Measurements from ENCODE around the gene HSPA6.
"Not testable (repeated sequence)": the region's sequence is repeated elsewhere in the genome, so short reads cannot be mapped to it uniquely, and the experiment has no call there.

Gene HSPA6

DNA sequence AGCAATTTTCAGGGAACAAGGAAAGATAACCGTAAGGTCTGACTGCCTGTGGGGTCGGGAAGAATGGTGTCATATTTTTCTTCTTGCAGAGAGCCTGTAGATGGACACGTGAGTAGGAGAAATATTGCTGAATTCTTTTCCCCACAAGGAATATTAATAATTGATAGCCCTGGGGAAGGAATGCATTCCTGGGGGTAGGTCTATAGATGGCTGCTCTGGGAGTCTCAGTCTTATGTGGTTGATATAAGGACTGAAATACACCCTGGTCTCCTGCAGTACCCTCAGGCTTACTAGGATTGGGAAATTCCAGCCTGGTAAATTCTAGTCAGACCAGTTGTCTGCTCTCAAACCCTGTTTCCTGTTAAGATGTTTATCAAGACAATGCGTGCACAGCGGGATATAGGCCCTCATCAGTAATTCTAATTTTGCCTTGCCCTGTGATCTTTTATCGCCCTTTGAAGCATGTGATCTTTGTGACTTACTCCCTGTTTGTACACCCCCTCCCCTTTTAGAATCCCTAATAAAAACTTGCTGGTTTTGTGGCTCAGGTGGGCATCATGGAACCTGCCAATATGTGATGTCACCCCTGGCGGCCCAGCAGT, 12.8 kb downstream of the HSPA6 start:
- not testable (repeated sequence) for DNase-seq

- DNase-seq = not testable (repeated sequence)
Measured at GRCh38 chr1:161538925-161539479, 14.7 kb downstream of the HSPA6 start.

- peak; percentile 69 for DNase-seq
Measured at GRCh38 chr1:161539731-161540569, 15.6 kb downstream of the HSPA6 start.

DNA sequence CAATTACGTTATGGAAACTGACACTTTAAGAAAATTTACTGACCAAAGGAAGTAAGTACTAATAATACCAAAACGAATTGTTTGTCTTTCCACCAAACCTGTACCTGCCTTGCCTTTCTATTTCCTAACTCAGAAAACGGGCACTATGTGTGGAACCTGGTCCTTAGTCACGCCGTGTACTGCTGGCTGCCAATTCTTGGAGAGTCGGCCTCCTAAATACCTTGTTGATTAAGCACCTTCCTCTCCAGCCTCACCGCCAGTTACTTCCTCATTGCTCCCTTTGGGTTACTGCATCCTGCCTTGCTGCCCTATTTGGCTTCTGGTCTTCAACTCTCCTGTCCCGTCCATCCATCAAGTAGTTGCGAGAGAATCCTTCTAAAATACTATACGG, 16.2 kb downstream of the HSPA6 start:
- not testable (repeated sequence) for DNase-seq

DNA sequence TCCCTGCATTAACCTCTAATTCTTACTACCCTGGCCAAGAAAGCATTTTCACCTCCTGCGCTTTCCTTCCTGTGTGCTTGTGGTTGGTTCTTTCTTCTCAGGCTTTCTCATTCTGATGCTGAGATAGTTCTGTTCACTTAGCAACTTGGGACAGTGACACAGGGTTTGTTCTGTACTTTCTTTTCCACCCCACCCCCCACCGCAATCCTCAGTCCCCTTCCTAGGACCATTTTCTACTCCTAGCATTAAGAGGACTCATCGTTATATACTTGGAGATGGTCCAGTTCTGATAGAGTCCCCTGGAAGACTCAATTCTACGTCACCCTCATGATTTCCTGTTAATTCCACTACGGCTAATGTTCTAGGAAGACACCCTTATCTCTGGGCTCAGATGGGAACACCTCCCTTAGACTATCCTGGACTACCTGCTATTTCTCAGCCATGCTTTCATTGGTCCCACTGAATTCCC, 17.8 kb downstream of the HSPA6 start:
- DNase-seq = not testable (repeated sequence)

DNA sequence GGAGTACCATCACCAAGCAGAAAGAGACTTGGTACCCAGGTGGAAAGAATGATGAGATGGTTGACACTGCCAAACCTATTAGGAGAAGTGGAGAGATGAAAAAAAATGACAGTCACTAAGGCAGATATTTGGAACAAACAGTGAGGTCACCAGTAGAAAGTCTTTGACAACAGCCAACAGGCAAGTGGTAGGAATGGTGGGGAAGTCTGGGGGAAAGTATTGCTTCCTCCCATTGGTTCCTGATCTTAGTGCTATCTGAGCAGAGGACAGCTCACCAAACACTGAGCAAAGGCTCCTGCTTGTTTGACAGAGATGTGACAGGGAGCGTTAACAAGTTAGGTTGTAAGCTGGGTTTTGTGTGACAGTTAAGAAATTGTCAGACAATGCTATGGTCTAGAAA, 18.8 kb downstream of the HSPA6 start:
- DNase-seq = not testable (repeated sequence)

DNA sequence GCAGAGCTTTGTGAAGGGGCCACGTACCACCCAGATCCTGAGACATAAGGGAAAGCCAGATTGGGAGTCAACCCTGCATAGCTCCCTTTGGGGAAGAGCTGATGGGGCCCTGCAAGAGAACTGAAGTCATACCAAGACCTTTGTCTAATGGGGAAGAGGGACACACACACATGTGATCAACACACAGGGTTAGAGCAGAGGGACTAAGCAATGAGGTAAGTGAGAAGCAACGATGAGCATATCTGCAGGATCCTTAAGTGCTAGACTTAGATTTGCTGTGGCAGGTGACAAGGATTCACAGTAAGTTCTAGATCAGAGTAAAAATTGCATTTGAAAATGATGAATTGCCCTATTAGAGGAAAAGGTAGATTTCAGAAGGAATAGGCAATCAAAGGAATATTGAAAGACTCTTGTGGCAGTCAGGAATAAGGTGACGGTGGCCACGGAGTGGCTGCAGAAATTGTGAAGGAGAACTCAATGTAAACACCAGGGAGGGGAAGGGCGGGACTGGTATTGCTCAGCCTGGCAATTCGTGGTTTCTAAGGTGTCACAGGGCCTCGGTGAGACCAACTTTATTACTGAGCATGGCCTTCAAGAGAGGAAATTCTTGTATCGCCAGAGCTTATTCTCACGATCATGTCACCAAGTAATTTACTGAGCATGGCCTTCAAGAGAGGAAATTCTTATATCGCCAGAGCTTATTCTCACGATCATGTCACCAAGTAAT, 20.8 kb downstream of the HSPA6 start:
- DNase-seq = not testable (repeated sequence)

- not testable (repeated sequence) for DNase-seq
Measured at GRCh38 chr1:161547995-161548741, 23.8 kb downstream of the HSPA6 start.

DNA sequence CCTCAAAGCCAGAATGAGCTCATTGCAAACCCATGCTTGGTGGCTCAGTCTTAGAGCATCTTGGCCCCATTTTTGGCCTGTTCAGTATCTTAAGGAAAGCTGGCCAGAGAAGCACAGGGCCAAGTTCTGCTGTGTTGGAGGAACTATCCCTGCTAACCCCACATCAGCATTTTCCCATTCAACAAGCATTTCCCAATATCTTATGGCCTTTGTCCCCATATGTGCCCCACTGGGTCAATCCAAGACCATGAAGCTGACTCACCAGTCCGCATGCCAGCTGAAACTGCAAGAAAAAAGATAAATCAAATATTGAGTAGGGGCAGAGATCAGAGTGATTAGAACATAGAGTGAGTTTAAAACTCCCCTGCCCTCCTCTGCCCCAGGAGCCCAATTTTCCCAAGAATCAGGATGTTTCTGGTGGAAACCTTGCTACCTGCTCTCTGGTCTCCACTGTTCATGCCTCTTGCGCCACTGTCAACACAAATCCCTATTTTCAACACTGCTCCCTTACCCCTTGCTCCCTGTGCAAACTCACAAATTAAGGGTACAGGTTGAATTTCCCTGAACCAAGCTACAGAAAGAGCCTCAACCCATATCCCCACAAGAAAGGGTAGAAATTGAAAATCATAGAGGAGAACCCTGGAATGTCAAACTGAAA, 24.5 kb downstream of the HSPA6 start:
- not testable (repeated sequence) for DNase-seq

DNA sequence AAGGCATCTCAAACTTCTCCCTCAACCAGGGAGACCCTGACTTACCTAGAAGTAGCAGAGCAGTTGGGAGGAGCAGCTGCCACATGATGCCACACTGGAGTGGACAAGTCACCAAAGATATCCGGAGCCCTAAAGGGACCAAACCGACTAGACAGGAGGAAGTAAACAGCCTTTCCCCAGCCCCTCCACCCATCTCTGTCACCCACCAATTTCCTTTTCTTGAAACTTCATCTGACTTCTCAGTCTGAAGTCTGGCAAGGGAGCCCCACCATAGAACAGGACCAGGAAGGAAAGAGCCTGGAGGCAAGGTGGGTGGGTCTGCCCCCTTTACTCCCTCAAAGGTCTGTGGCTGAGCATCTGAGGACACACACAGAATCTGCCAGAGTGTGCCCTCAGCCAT, 25.3 kb downstream of the HSPA6 start, which contains the start of gene FCGR3A:
Gene FCGR3A, minus strand, starts transcription at position 167 of the 400 bp plus-strand sequence. Its CDS starts 82 bp downstream, at position 85.
- no peak for DNase-seq

- not testable (repeated sequence) for DNase-seq
Measured at GRCh38 chr1:161550942-161551341, 26.6 kb downstream of the HSPA6 start.

DNA sequence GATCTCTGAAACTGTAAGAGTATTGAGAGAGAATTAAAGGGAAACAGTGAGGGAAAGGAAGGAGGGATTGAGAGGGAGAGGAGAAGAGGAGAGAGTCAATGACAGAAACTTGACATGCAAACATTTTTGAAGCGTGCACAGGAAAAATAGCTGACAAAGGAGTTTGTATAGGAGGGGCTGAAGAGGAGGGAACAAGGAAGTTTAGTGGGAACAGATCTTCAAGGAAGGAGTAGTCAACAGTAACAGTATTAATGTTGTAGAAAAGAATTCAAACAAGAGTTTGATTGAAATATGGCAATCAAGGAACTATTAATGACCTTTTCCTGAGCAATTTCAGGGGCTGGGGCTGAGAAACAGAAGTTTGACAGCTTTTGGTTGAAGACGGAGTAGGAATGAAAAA, 29.3 kb downstream of the HSPA6 start:
- not testable (repeated sequence) for DNase-seq

DNA sequence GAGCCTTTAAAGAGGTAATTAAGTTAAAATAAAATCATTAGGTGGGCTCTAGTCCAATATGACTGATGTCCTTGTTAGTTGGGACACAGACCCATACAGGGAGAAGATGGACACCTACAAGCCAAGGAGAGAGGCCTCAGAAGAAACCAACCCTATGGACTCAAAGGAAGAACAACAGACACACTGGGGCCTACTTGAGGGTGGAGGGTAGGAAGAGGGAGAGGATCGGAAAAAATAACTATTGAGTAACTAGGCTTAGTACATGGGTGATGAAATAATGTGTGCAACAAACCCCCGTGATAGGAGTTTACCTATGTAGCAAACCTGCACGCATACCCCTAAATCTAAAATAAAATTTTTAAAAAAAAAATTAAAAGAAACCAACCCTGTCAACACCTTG, 30.0 kb downstream of the HSPA6 start:
- DNase-seq = not testable (repeated sequence)

DNA sequence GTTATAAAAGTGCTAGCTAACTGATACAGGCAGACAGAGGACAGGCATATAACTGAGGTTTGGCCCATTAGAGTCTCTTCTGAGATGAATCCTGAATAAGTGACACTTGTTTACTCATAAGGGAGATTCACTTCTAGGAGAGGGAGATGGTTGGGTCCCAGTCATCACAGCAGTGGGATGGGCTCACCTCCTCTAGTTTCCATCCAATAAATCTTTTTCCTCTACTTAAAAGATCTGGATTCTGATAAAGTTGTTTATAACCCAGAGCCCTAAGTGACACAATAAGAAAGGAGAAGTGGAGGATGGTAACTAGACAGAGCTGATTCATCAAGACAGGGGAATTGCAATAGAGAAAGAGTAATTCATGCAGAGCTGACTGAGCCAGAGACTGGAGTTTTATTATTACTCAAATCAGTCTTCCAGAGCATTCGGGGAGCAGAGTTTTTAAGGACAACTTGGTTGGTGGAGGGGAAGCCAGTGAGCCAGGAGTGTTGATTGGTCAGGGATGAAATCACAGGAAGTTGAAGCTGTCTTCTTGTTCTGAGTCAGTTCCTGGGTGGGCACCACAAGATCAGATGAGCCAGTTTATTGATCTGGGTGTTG, 30.6 kb downstream of the HSPA6 start:
- not testable (repeated sequence) for DNase-seq

DNA sequence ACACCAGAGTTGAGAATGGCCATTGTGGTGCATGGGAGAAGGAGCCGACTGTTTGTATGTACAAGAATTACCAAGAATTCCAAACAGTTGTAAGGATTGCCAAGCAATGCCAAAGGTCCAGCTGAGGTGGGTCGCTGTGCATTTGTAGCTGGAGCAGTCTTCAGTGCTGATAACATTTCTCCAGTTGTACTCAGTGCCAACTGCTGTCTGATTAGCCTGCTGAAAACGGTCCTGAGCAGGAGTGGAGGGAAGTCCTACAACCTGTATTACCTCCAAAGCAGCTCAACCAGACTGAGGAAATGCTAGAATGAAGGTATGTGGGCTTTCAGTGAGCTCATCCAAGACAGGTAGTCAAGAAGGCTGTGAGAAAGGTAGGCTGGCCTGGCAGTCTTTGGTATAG, 31.8 kb downstream of the HSPA6 start:
- not testable (repeated sequence) for DNase-seq

- DNase-seq = not testable (repeated sequence)
Measured at GRCh38 chr1:161556990-161557389, 32.6 kb downstream of the HSPA6 start.

DNA sequence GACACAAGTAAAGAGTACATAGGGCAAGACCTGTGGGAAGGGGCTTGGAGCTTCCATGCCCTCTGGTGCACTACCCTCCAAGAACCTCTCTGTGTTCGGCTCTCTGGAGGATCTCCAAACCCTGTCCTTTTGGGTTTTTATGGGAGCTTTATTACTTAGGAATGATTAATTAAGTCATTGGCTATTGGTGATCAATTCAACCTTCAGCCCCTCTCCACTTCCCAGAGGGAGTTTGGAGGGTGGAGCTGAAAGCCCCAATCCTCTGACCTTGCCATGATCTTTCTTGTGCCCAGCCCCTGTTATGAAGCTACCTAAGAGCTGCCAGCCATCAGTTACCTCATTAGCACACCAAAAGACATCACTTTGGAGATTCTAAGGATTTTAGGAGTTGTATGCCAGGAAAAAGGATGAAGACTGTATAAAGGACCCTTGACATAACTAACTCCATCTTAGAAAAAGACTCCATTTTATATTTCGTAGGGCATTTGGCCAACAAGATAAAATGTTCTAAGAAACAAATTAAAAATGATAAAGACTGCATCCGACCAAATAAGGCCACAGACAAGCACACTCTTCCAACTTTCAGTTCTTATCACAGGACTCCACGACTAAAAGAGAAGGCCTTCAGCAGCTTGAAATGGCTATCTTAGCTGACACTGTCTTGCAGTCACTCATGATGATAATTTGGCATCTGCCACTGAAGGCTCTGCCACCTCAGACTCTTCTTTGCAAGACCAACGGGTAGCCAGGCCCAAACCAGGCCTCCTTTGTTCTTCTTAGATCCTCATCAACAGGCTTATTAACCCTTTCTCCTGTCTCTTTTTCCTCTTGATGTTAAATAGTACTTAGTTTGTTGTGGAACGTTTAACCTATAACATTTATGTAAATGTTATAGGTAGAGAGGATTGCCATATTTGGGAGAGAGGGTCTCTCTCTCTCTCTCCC, 33.4 kb downstream of the HSPA6 start:
- not testable (repeated sequence) for DNase-seq

DNA sequence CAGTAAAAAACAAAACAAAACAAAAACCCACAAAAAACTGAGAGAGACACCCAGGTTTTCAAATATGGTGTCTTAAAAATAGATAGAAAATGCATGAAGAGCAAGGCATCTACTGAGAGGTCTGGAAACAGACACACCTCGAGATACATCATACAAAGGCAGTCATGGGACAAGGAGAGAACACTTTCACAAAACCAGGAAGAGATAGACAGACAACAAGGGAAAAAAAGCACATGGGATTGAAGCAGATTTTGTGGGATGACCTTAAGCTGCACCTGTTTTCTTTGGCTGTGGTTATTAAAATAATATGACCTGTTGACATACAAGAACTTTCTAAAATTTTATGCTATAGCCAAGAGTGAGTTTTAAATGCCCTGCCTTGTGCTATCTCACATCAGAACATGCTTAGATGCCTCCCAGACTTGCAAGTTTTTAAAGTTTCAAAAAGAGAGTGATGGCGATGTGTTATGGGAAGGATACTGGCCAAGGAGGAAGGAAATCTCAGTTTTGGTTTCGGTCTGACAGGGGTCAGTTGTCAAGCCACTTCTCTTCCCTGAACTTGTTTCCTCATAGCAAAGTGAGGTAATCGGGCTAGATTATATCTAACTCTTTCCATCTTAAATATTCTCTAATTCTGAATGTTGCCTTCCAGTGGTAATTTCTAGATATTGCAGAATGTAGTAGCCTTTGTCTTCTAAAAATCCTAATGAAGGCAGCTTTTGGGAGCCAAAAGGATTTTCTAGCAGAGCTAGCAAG, 36.8 kb downstream of the HSPA6 start:
- not testable (repeated sequence) for DNase-seq

- DNase-seq = not testable (repeated sequence)
Measured at GRCh38 chr1:161562441-161562840, 38.1 kb downstream of the HSPA6 start.

Data from SHP77 treated with DMSO at 0.1 percent for 48 hours (cell line).